ENCODE measurements around the gene ICAM5.

The ICAM5 gene

DNA sequence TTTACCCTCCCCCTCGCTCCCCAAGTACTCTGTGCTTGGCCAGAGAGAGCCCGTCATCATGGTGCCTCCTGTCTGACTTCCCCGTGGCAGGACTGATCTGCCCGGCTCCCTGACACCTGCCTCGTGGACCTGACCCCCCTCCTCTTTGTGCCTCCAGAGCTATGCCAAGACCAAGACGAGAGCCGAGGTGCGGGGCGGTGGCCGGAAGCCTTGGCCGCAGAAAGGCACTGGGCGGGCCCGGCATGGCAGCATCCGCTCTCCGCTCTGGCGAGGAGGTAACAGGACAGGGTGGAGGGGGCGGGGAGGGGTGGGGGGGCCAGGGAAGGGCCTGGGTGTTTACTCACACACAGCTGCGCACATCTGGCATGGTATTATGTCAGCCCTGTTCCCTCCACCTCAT is 33.2 kb upstream of the ICAM5 start:
- TF ChIP-seq FOXP2 (optimal IDR thresholded peaks at IDR 0.05; ENCODE audit: borderline replicate concordance, extremely low read depth, extremely low read length, insufficient read depth) (no peak), SIN3A (IDR thresholded peaks at IDR 0.05; ENCODE audit: borderline replicate concordance, insufficient read depth, low read length) (no peak), TAF1 (IDR thresholded peaks at IDR 0.05; ENCODE audit: borderline replicate concordance, insufficient read depth, low read length) (no peak), POLR2AphosphoS5 (IDR thresholded peaks at IDR 0.05; ENCODE audit: low read depth, low read length) (no peak)
- TF ChIP-seq, protein P1, sequence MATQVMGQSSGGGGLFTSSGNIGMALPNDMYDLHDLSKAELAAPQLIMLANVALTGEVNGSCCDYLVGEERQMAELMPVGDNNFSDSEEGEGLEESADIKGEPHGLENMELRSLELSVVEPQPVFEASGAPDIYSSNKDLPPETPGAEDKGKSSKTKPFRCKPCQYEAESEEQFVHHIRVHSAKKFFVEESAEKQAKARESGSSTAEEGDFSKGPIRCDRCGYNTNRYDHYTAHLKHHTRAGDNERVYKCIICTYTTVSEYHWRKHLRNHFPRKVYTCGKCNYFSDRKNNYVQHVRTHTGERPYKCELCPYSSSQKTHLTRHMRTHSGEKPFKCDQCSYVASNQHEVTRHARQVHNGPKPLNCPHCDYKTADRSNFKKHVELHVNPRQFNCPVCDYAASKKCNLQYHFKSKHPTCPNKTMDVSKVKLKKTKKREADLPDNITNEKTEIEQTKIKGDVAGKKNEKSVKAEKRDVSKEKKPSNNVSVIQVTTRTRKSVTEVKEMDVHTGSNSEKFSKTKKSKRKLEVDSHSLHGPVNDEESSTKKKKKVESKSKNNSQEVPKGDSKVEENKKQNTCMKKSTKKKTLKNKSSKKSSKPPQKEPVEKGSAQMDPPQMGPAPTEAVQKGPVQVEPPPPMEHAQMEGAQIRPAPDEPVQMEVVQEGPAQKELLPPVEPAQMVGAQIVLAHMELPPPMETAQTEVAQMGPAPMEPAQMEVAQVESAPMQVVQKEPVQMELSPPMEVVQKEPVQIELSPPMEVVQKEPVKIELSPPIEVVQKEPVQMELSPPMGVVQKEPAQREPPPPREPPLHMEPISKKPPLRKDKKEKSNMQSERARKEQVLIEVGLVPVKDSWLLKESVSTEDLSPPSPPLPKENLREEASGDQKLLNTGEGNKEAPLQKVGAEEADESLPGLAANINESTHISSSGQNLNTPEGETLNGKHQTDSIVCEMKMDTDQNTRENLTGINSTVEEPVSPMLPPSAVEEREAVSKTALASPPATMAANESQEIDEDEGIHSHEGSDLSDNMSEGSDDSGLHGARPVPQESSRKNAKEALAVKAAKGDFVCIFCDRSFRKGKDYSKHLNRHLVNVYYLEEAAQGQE (IDR thresholded peaks at IDR 0.05; ENCODE audit: insufficient read depth in 1 of 2, low read depth in 2 of 2, low read length in 2 of 2) = no peak

DNA sequence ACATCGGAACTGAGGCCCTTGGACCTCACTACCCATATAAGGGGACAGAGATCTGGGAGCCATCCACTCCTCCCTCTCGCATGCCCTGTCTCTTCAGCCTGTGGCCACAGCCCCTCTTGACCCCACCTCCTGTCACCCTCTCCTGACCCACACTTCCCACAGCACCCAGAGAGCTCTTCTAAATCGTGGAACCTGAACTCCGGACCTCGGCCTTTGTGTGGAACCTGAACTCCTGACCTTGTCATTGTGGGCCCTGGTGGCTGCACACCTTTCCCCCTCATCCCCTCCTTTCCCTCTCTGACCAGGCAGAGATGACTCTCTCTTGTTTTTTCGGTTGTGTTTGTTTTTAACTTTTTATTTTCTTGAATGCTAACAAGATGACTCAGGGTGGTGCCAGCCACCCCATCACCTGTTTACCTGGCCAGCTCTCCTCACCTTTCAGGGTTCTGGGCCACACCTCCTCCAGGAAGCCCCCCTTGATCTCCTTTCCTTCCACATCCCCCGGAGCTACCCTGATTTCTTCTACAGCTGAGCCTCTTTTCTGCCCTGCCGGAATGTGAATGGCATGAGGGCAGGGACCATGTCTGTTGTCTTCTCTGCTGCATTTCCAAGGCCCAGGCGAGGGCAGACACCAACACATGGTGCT is 32.7 kb upstream of the ICAM5 start:
- TF ChIP-seq, protein P1 (IDR thresholded peaks at IDR 0.05; ENCODE audit: insufficient read depth in 1 of 2, low read depth in 2 of 2, low read length in 2 of 2) = no peak
- no peak for TF ChIP-seq FOXP2 (optimal IDR thresholded peaks at IDR 0.05; ENCODE audit: borderline replicate concordance, extremely low read depth, extremely low read length, insufficient read depth)
- TF ChIP-seq TAF1 (IDR thresholded peaks at IDR 0.05; ENCODE audit: borderline replicate concordance, insufficient read depth, low read length) = no peak
- no peak for TF ChIP-seq POLR2AphosphoS5 (IDR thresholded peaks at IDR 0.05; ENCODE audit: low read depth, low read length)
- TF ChIP-seq SIN3A (IDR thresholded peaks at IDR 0.05; ENCODE audit: borderline replicate concordance, insufficient read depth, low read length) = no peak

DNA sequence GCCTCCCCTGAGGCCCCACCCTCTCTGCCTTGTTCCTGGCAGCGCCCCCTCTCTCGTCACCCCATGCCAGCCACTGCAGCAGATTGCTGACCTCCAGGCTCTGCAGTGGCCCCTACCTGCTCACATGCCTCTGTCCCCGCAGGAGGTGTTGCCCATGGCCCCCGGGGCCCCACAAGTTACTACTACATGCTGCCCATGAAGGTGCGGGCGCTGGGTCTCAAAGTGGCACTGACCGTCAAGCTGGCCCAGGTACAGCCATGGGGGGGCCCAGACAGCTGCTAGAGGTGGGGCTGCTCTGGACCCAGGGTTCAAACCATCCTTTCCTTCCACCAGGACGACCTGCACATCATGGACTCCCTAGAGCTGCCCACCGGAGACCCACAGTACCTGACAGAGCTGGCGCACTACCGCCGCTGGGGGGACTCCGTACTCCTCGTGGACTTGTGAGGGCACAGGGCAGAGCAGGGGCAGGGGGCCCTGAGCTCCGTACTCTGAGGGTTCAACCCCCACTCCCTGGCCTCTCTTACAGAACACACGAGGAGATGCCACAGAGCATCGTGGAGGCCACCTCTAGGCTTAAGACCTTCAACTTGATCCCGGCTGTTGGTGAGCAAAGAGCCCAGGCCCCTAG is 31.6 kb upstream of the ICAM5 start:
- no peak for TF ChIP-seq POLR2AphosphoS5 (IDR thresholded peaks at IDR 0.05; ENCODE audit: low read depth, low read length)
- no peak for TF ChIP-seq TAF1 (IDR thresholded peaks at IDR 0.05; ENCODE audit: borderline replicate concordance, insufficient read depth, low read length)
- TF ChIP-seq, protein P1 (IDR thresholded peaks at IDR 0.05; ENCODE audit: insufficient read depth in 1 of 2, low read depth in 2 of 2, low read length in 2 of 2) = no peak
- TF ChIP-seq SIN3A (IDR thresholded peaks at IDR 0.05; ENCODE audit: borderline replicate concordance, insufficient read depth, low read length) = no peak
- no peak for TF ChIP-seq FOXP2 (optimal IDR thresholded peaks at IDR 0.05; ENCODE audit: borderline replicate concordance, extremely low read depth, extremely low read length, insufficient read depth)

DNA sequence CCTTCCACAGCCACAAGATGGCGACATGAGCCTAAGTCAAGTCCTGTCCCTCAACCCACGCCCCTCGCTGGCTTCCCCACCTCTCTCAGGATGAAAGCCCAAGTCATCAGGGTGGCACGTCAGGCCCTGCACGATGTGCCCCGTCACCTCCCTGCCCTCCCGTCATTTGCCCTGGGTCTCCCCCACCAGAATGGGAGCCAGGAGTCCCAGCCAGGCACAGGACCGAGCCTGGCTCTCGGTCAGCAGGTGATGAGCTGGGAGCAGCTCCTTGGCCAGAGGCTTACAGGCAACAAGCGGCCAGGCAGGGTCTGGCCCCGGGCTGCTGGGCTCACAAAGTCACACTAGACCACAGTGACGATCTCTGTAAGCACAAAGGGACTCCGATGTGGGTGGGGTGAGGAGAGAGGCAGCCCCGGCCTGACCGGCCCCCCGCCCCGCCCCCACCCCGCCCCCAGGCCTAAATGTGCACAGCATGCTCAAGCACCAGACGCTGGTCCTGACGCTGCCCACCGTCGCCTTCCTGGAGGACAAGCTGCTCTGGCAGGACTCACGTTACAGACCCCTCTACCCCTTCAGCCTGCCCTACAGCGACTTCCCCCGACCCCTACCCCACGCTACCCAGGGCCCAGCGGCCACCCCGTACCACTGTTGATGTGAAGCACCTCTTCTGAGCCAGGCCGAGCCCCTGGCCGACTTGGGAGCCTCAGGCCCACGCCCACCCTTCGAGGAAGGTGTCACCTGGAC is 30.4 kb upstream of the ICAM5 start:
- TF ChIP-seq FOXP2 (optimal IDR thresholded peaks at IDR 0.05; ENCODE audit: borderline replicate concordance, extremely low read depth, extremely low read length, insufficient read depth) (no peak), SIN3A (IDR thresholded peaks at IDR 0.05; ENCODE audit: borderline replicate concordance, insufficient read depth, low read length) (no peak), TAF1 (IDR thresholded peaks at IDR 0.05; ENCODE audit: borderline replicate concordance, insufficient read depth, low read length) (no peak), POLR2AphosphoS5 (IDR thresholded peaks at IDR 0.05; ENCODE audit: low read depth, low read length) (no peak)
- TF ChIP-seq, protein P1 (IDR thresholded peaks at IDR 0.05; ENCODE audit: insufficient read depth in 1 of 2, low read depth in 2 of 2, low read length in 2 of 2) = no peak

Measured in PFSK-1 (cell line).